NCI-H1417 treated with DMSO at 0.1 percent for 48 hours (cell line): ENCODE results near the gene HNRNPUL1.

Experiments used
- DNase-seq: peaks from one replicate; lab custom pipeline; 2025; lab: John Stamatoyannopoulos, UW

Gene HNRNPUL1

DNA sequence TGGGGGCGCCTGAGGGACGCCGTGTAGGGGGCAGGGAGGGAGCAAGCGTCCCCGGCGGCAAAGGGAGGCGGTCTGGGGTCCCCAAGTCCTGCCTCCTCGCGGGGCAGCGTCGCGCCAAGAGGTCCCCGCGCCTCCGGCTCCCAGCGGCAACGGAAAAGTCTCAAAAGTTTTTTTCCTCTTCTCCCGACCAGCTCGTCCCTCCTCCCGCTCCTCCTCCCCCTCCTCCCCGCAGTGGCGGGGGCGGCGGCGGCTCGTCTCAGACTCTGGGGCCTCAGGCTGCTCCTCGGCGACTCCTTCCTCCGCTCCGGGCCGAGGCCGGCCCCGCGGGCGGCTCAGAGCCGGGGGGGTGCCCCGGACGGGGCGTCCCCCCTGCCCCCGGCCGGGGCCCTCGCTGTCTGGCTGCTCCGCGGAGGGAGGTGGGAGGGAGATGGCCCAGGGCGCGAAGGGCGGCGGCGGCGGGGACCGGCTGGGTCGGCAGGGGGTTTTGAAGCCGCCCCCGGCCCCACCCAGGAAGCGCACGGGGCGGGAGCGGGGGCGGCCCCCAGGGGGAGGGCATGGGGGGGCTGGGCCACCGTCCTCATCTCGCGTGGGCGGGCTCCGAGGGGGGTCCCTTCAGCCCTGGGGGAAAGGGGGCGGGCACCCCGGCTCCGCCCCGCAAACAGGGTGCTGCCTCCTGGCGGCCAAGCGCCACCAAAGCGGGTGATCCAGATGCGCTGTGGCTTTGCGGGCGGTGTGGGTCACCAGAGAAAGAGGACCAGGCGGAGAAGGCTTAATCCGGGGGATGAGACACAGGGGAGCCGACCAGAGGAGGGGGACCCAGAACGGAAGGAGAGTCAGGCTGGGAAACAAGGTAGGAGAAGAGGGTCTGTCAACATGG lies 89.5 kb downstream of the HNRNPUL1 start, which contains the start of gene TGFB1:
Gene TGFB1 (minus strand): TSS at position 457 of the 877 bp plus-strand sequence. CDS start 878 bp downstream, outside the sequence.
- DNase-seq = no peak

DNA sequence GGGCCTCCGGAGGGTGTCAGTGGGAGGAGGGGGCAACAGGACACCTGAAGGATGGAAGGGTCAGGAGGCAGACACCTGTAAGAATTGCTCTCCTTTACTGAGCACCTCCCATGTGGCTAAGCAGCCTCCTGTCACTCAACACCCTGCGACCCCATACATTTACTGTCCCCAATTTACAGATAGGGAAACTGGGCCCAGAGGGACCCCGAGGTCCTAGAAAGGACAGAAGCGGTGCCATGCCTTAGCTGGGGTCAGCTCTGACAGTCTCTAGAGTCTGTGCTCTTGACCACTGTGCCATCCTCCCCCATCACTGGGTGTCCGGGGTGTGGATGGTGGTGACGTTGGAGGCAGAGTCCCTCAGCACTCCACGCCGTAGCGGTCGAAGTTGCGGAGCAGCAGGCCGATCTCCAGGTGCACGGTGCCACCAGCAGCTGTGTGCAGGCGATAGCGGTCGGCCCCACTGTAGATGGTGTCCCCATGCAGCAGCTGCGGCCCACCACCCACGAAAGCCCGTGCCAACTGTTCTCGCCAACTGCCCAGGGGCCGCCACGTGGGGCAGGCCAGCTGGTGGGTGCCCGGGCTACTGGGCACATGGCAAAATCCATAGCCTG lies 90.3 kb downstream of the HNRNPUL1 start:
- DNase-seq = no peak

DNA sequence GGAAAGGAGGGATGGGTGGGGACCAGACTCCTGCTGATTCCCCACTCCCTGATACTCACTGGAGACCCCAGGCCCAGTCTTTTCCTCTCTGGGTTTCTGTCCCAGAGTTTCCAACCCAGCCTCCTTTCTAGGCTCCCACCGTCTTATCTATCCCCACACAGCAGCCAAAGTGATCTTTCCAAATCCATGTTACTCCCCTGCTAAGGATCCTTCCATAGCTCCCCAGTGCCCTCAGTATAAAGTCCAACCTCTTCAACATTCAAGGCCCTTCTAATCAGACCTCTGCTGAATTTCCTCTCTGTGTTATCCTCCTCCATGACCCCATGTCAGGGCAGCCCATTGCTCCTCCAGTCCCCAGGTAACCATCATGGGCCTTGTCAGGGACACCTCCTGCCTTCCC lies 90.9 kb downstream of the HNRNPUL1 start:
- no peak for DNase-seq

DNA sequence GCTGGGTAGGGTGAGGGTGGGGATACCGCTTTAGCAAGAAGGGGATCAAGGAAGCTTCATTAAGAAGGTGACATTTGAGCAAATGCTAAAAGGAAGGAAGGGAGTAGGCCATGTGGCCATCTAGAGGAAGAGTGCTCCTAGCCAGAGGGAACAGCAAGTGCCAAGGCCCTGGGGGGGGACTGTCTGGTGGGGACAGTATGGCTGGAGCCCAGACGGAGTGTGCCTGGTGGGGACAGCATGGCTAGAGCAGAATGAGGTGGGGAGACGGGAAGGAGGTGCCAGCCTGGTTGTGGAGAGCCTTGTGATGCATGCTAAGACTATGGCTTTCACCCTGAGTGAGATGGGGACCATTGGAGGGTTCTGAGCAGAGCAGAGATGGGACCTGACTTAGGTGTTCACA lies 91.6 kb downstream of the HNRNPUL1 start:
- no peak for DNase-seq

DNA sequence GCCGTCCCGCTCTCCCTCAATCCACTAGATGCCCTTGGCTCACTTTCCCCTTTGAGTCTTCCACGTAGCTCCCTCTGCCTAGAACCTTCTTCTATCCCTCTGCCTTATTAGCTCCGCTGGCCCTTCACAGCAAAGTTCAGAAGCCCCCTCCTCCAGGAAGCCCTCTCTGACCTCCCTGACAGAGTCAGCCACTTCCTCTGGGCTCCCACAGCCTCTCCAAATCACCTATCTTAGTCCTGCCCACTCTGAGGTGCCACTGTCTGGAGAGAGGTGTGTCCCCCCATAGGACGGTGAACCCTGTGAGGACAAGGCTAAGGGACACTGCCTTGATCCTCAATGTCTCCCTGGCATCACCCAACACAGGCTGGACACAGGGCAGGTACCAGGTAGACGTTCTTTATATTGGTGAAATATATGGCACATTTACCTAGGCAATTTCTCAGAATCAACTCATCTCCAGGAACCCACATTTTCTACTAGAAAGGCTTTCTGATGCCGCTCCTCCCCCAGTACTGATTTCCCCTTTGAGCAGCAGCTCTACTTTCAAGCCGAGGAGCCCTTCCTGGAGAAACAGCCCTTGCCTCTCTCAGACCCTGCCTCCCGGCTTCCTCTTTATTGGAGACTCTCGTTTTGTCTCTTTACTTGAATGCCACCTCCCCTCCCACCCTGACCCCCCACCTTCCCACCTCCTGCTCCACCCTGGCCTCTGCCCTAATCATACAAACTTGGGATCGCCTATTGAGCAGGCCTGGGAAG lies 93.0 kb downstream of the HNRNPUL1 start:
- DNase-seq = no peak
